ENCODE data around the gene SLC22A2.

SLC22A2 gene

DNA sequence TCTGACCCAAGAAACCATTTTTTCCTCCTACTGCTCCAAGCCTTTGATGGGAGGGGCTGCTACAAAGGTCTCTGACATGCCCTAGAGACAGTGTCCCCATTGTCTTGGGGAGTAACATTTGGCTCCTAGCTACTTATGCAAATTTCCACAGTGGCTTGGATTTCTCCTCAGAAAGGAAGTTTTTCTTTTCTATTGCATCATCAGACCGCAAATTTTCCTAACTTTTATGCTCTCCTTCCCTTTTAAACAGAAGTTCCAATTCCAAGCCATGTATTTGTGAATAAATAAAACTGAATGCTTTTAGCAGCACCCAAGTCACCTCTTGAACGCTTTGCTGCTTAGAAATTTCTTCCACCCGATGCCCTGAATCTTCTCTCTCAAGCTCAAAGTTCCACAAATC lies 51.0 kb downstream of the SLC22A2 start:
- no peak for TF ChIP-seq FOXP2 (optimal IDR thresholded peaks at IDR 0.05; ENCODE audit: borderline replicate concordance, extremely low read depth, extremely low read length, insufficient read depth)

DNA sequence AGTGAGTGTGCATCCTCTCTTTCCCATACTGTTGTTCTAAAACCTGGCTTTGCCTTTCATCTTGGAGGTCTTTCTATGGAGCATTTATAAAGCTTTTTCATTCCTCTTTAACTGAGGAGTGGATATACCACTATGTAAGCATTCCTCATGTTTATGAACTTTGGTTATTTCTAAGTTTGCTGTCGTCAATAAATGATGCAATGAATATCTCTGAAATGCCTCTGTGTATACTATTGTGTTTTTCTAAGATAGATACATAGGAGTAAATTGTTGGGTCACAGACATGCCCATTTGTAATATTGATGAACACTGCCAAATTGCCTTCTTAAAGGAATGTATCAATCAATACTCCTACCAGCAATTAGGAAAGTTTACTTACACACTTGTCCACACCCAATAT lies 53.9 kb downstream of the SLC22A2 start:
- TF ChIP-seq POLR2AphosphoS5 (IDR thresholded peaks at IDR 0.05; ENCODE audit: low read depth, low read length) (no peak), TAF1 (IDR thresholded peaks at IDR 0.05; ENCODE audit: borderline replicate concordance, insufficient read depth, low read length) (no peak), FOXP2 (optimal IDR thresholded peaks at IDR 0.05; ENCODE audit: borderline replicate concordance, extremely low read depth, extremely low read length, insufficient read depth) (no peak), SIN3A (IDR thresholded peaks at IDR 0.05; ENCODE audit: borderline replicate concordance, insufficient read depth, low read length) (no peak)
- TF ChIP-seq, protein P1, sequence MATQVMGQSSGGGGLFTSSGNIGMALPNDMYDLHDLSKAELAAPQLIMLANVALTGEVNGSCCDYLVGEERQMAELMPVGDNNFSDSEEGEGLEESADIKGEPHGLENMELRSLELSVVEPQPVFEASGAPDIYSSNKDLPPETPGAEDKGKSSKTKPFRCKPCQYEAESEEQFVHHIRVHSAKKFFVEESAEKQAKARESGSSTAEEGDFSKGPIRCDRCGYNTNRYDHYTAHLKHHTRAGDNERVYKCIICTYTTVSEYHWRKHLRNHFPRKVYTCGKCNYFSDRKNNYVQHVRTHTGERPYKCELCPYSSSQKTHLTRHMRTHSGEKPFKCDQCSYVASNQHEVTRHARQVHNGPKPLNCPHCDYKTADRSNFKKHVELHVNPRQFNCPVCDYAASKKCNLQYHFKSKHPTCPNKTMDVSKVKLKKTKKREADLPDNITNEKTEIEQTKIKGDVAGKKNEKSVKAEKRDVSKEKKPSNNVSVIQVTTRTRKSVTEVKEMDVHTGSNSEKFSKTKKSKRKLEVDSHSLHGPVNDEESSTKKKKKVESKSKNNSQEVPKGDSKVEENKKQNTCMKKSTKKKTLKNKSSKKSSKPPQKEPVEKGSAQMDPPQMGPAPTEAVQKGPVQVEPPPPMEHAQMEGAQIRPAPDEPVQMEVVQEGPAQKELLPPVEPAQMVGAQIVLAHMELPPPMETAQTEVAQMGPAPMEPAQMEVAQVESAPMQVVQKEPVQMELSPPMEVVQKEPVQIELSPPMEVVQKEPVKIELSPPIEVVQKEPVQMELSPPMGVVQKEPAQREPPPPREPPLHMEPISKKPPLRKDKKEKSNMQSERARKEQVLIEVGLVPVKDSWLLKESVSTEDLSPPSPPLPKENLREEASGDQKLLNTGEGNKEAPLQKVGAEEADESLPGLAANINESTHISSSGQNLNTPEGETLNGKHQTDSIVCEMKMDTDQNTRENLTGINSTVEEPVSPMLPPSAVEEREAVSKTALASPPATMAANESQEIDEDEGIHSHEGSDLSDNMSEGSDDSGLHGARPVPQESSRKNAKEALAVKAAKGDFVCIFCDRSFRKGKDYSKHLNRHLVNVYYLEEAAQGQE (IDR thresholded peaks at IDR 0.05; ENCODE audit: insufficient read depth in 1 of 2, low read depth in 2 of 2, low read length in 2 of 2): no peak

DNA sequence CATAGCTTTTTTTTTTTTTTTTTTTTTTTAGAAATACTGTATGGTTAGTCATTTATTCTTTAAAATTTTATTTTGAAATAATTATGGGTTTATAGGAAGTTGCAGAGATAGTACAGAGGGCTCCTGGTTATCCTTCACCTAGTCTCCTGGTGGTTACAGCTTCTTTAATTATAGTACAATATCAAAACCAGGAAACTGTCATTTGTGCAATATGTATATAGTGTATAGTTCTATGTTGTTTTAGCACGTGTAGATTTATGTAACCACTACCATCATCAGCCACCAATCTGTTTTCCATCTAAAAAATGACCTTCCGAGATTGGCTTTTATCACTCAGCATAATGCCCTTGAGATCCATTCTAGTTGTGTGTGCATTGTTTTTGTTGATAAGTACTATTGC lies 54.7 kb downstream of the SLC22A2 start:
- TF ChIP-seq POLR2AphosphoS5 (IDR thresholded peaks at IDR 0.05; ENCODE audit: low read depth, low read length): no peak
- no peak for TF ChIP-seq SIN3A (IDR thresholded peaks at IDR 0.05; ENCODE audit: borderline replicate concordance, insufficient read depth, low read length)
- TF ChIP-seq FOXP2 (optimal IDR thresholded peaks at IDR 0.05; ENCODE audit: borderline replicate concordance, extremely low read depth, extremely low read length, insufficient read depth): no peak
- TF ChIP-seq TAF1 (IDR thresholded peaks at IDR 0.05; ENCODE audit: borderline replicate concordance, insufficient read depth, low read length): no peak
- TF ChIP-seq, protein P1 (IDR thresholded peaks at IDR 0.05; ENCODE audit: insufficient read depth in 1 of 2, low read depth in 2 of 2, low read length in 2 of 2): no peak

DNA sequence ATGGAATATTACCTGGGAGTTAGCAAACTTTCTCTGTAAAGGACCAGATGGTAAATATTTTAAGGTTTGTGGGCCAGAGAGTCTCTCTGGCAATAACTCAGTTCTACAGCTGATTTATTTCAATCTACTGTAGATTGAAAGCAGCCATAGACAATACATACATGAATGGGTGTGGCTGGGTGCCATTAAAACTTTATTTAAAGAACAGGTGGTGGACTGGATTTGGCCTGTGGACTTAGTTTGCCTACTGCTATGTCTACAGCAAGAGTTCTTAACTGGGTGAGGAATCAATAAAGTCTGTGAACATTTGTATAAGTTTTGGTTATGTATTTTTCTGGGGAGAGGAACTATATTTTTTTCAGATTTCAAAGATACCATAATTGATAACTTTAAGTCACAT lies 55.1 kb downstream of the SLC22A2 start:
- TF ChIP-seq FOXP2 (optimal IDR thresholded peaks at IDR 0.05; ENCODE audit: borderline replicate concordance, extremely low read depth, extremely low read length, insufficient read depth) (no peak), TAF1 (IDR thresholded peaks at IDR 0.05; ENCODE audit: borderline replicate concordance, insufficient read depth, low read length) (no peak), POLR2AphosphoS5 (IDR thresholded peaks at IDR 0.05; ENCODE audit: low read depth, low read length) (no peak), SIN3A (IDR thresholded peaks at IDR 0.05; ENCODE audit: borderline replicate concordance, insufficient read depth, low read length) (no peak)
- TF ChIP-seq, protein P1 (IDR thresholded peaks at IDR 0.05; ENCODE audit: insufficient read depth in 1 of 2, low read depth in 2 of 2, low read length in 2 of 2): no peak

DNA sequence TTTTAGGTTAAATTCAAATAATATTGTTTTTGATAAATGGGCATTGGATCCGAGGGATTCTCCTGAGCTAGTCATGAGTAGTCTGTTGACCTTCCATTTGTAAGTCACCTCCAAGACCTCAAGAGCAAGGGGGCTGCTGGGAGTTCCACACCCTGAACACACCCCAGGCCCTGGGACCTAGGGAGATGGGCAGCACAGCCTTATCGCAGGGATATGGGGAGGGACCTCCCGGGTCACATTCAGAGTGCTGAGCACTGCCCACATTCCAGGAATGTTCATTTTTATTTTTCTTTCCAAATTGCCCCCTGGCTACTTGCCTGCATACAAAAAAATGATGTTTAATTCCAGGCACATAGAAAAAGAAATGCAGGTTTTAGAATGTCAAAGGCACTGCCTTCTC lies 55.5 kb downstream of the SLC22A2 start:
- TF ChIP-seq FOXP2 (optimal IDR thresholded peaks at IDR 0.05; ENCODE audit: borderline replicate concordance, extremely low read depth, extremely low read length, insufficient read depth) (no peak), SIN3A (IDR thresholded peaks at IDR 0.05; ENCODE audit: borderline replicate concordance, insufficient read depth, low read length) (no peak), POLR2AphosphoS5 (IDR thresholded peaks at IDR 0.05; ENCODE audit: low read depth, low read length) (no peak), TAF1 (IDR thresholded peaks at IDR 0.05; ENCODE audit: borderline replicate concordance, insufficient read depth, low read length) (no peak)
- TF ChIP-seq, protein P1 (IDR thresholded peaks at IDR 0.05; ENCODE audit: insufficient read depth in 1 of 2, low read depth in 2 of 2, low read length in 2 of 2): no peak
